Mucosa of gallbladder (tissue), 1 donor: ENCODE data around the gene TRAF6. TPM values are rescaled to one million over a fixed set of nuclear protein-coding genes. Genes with fewer than 3 reads are reported as not detected.

Experiments
- total RNA-seq: library from RNA; stranded (reverse); gene quantifications from one replicate; pipeline ENCODE4 v1.2.1, GENCODE V29; 2021
- donor health status: DM: no; HTN: no; CAD: no.

The TRAF6 gene
- total RNA-seq, 1 donor from 2014 or later = 16.8 TPM

Other genes with a start within 250 kb of the TRAF6 start
- gene COMMD9, start 220.8 kb downstream of the TRAF6 start, total RNA-seq = 55.7 TPM
- gene PRR5L, start 214.0 kb downstream of the TRAF6 start, total RNA-seq = 32.7 TPM
- gene RAG1, start 57.7 kb upstream of the TRAF6 start, total RNA-seq = 2.6 TPM
- gene IFTAP, start 84.2 kb upstream of the TRAF6 start, total RNA-seq = 18.8 TPM
- gene RAG2, start 88.0 kb upstream of the TRAF6 start, total RNA-seq = not detected